Measurements from ENCODE around the gene RALA.

RALA gene

GRCh38 chr7:39623047-39623731 is at the start of gene RALA:
TSS of gene RALA (plus strand) at chr7:39623572. CDS start at chr7:39686668, 63,096 bp downstream.
- FAIRE-seq = no peak

GRCh38 chr7:39574673-39575349 is 48.6 kb upstream of the RALA start:
- FAIRE-seq = no peak

GRCh38 chr7:39577229-39577874 is 46.0 kb upstream of the RALA start:
- no peak for FAIRE-seq

- peak; percentile 86 for FAIRE-seq
These were observed 43.1 kb upstream of the RALA start for GRCh38 chr7:39580149-39580874.

- no peak for FAIRE-seq
These were observed 40.8 kb upstream of the RALA start for GRCh38 chr7:39582536-39582935.

- FAIRE-seq = no peak
These were observed 39.8 kb upstream of the RALA start for GRCh38 chr7:39583539-39583938.

GRCh38 chr7:39587393-39587792 is 36.0 kb upstream of the RALA start:
- no peak for FAIRE-seq

- no peak for FAIRE-seq
These were observed 35.0 kb upstream of the RALA start for GRCh38 chr7:39588416-39588815.

GRCh38 chr7:39589323-39590111 is 33.9 kb upstream of the RALA start:
- no peak for FAIRE-seq

- no peak for FAIRE-seq
These were observed 30.8 kb upstream of the RALA start for GRCh38 chr7:39592586-39592985.

GRCh38 chr7:39594988-39595620 is 28.3 kb upstream of the RALA start:
- no peak for FAIRE-seq

GRCh38 chr7:39602351-39602750 is 21.0 kb upstream of the RALA start:
- FAIRE-seq = no peak

GRCh38 chr7:39603924-39604323 is 19.4 kb upstream of the RALA start:
- FAIRE-seq = no peak

GRCh38 chr7:39605087-39605486 is 18.3 kb upstream of the RALA start:
- no peak for FAIRE-seq

GRCh38 chr7:39606352-39606751 is 17.0 kb upstream of the RALA start:
- no peak for FAIRE-seq

- no peak for FAIRE-seq
These were observed 16.4 kb upstream of the RALA start for GRCh38 chr7:39606941-39607340.

- no peak for FAIRE-seq
These were observed 15.5 kb upstream of the RALA start for GRCh38 chr7:39607865-39608264.

GRCh38 chr7:39608278-39608677 is 15.1 kb upstream of the RALA start:
- no peak for FAIRE-seq

GRCh38 chr7:39609113-39609934 is 14.0 kb upstream of the RALA start:
- FAIRE-seq = no peak

GRCh38 chr7:39609935-39610263 is 13.5 kb upstream of the RALA start:
- FAIRE-seq = no peak

GRCh38 chr7:39613577-39613976 is 9.8 kb upstream of the RALA start:
- FAIRE-seq = no peak
